Prostate gland (tissue), 2 donors: ENCODE results near the gene KATNB1.

Experiments used
- POLR2AphosphoS5 ChIP-seq: sonication (generic); formaldehyde crosslinking; IDR thresholded peaks from one replicate; pipeline ENCODE4 v1.6.1; 2017; ENCODE audit warnings: antibody characterized with exemption
- TF ChIP-seq, protein P1 (sequence below), 4 experiments: fragments of 200-600 bp in 2 of 4; fragments of 450-650 bp in 2 of 4; sonication (generic) in 2 of 4; IDR thresholded peaks; 1 replicate in 3 of 4; 2 replicates in 1 of 4; pipeline ENCODE4 v1.5.1; 2016 to 2019; ENCODE audit warnings: antibody characterized with exemption in 4 of 4, mild to moderate bottlenecking in 2 of 4, moderate library complexity in 2 of 4

- TF ChIP-seq, protein P1, sequence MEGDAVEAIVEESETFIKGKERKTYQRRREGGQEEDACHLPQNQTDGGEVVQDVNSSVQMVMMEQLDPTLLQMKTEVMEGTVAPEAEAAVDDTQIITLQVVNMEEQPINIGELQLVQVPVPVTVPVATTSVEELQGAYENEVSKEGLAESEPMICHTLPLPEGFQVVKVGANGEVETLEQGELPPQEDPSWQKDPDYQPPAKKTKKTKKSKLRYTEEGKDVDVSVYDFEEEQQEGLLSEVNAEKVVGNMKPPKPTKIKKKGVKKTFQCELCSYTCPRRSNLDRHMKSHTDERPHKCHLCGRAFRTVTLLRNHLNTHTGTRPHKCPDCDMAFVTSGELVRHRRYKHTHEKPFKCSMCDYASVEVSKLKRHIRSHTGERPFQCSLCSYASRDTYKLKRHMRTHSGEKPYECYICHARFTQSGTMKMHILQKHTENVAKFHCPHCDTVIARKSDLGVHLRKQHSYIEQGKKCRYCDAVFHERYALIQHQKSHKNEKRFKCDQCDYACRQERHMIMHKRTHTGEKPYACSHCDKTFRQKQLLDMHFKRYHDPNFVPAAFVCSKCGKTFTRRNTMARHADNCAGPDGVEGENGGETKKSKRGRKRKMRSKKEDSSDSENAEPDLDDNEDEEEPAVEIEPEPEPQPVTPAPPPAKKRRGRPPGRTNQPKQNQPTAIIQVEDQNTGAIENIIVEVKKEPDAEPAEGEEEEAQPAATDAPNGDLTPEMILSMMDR (IDR thresholded peaks at IDR 0.05): no peak
- TF ChIP-seq POLR2AphosphoS5: no peak
These were observed 3.3 kb downstream of the KATNB1 start for GRCh38 chr16:57738844-57739243.
